Neural cell (in vitro differentiated cells): Measurements from ENCODE around the gene PRKACA. TPM values are rescaled to one million over a fixed set of nuclear protein-coding genes. Genes with fewer than 3 reads are reported as not detected.

ENCODE experiments used
- H2AFZ ChIP-seq: fragments of 200-600, 300-800 bp; sonication (generic), shearing (Covaris generic); 2 replicates; pipeline ENCODE4 v1.6.0; 2014; ENCODE audit warnings: low read depth, mild to moderate bottlenecking, antibody characterized with exemption, low read length, moderate library complexity
- H3F3A ChIP-seq: fragments of 200-600 bp; shearing (Covaris generic); 2 replicates; pipeline ENCODE4 v1.6.1; 2016; ENCODE audit warnings: mild to moderate bottlenecking, moderate library complexity, mixed read lengths, antibody characterized with exemption, low read length; ENCODE audit not compliant: insufficient read depth, poor library complexity, severe bottlenecking
- H3K27ac ChIP-seq: fragments of 200-600, 300-800 bp; sonication (generic), shearing (Covaris generic); 2 replicates; pipeline ENCODE4 v1.5.1; 2014; ENCODE audit warnings: mild to moderate bottlenecking, low read length, moderate library complexity
- H3K27me3 ChIP-seq: fragments of 300-800, 200-600 bp; sonication (generic), shearing (Covaris generic); 2 replicates; pipeline ENCODE4 v1.6.0; 2014; ENCODE audit warnings: mild to moderate bottlenecking, low read depth, low read length, moderate library complexity; ENCODE audit not compliant: insufficient read depth
- H3K36me3 ChIP-seq: fragments of 300-800, 200-600 bp; sonication (generic), shearing (Covaris generic); 2 replicates; pipeline ENCODE4 v1.5.1; 2014; ENCODE audit warnings: mild to moderate bottlenecking, antibody characterized with exemption, low read length, moderate library complexity; ENCODE audit not compliant: insufficient read depth
- H3K4me2 ChIP-seq: fragments of 300-800, 200-600 bp; sonication (generic), shearing (Covaris generic); 2 replicates; pipeline ENCODE4 v1.6.0; 2014; ENCODE audit warnings: mild to moderate bottlenecking, low read length
- H3K4me3 ChIP-seq: fragments of 300-800, 200-600 bp; sonication (generic), shearing (Covaris generic); 2 replicates; pipeline ENCODE4 v1.5.1; 2014; ENCODE audit warnings: mild to moderate bottlenecking, low read length, moderate library complexity
- H3K79me2 ChIP-seq: fragments of 200-600 bp; shearing (Covaris generic); replicated peaks from 2 replicates; pipeline ENCODE4 v1.6.0; 2014; ENCODE audit warnings: mild to moderate bottlenecking, low read length, moderate library complexity; ENCODE audit not compliant: insufficient read depth
- H3K9ac ChIP-seq: fragments of 300-800, 200-600 bp; sonication (generic), shearing (Covaris generic); 2 replicates; pipeline ENCODE4 v1.6.1; 2016; ENCODE audit warnings: mild to moderate bottlenecking, low read length, mixed read lengths
- H3K9me2 ChIP-seq: fragments of 200-600 bp; shearing (Covaris generic); 2 replicates; pipeline ENCODE4 v1.6.1; 2016; ENCODE audit warnings: mild to moderate bottlenecking, low read length, mixed read lengths; ENCODE audit not compliant: insufficient read depth
- H3K9me3 ChIP-seq: fragments of 200-600, 300-800 bp; sonication (generic), shearing (Covaris generic); 2 replicates; pipeline ENCODE4 v1.6.1; 2016; ENCODE audit warnings: mild to moderate bottlenecking, mixed run types, low read length, moderate library complexity, mixed read lengths
- H4K20me1 ChIP-seq: fragments of 200-600 bp; shearing (Covaris generic); 2 replicates; pipeline ENCODE4 v1.6.1; 2016; ENCODE audit warnings: mild to moderate bottlenecking, mixed run types; ENCODE audit not compliant: insufficient read depth
- CTCF ChIP-seq: fragments of 450-650 bp; IDR thresholded peaks from 2 replicates; pipeline ENCODE4 v1.5.1; 2014; ENCODE audit warnings: antibody characterized with exemption, mild to moderate bottlenecking, moderate library complexity; ENCODE audit not compliant: poor library complexity, severe bottlenecking
- EP300 ChIP-seq: fragments of 450-650 bp; conservative IDR thresholded peaks from 2 replicates; pipeline ENCODE4 v1.6.1; 2014; ENCODE audit warnings: antibody characterized with exemption, mild to moderate bottlenecking, moderate library complexity; ENCODE audit not compliant: poor library complexity, severe bottlenecking
- EZH2 ChIP-seq: fragments of 200-600, 300-800 bp; shearing (Covaris generic), sonication (generic); IDR thresholded peaks from 2 replicates; pipeline ENCODE4 v1.6.1; 2014; ENCODE audit warnings: antibody characterized with exemption, low read length, borderline replicate concordance, mild to moderate bottlenecking; ENCODE audit not compliant: insufficient read depth, poor library complexity, severe bottlenecking
- MXI1 ChIP-seq: fragments of 450-650 bp; conservative IDR thresholded peaks from 2 replicates; pipeline ENCODE4 v1.6.1; 2014; ENCODE audit warnings: antibody characterized with exemption, mild to moderate bottlenecking; ENCODE audit not compliant: poor library complexity, severe bottlenecking
- POLR2AphosphoS5 ChIP-seq: IDR thresholded peaks from 2 replicates; pipeline ENCODE4 v1.6.1; 2012
- RAD21 ChIP-seq: fragments of 450-650 bp; conservative IDR thresholded peaks from 2 replicates; pipeline ENCODE4 v1.6.1; 2014; ENCODE audit warnings: antibody characterized with exemption, mild to moderate bottlenecking, moderate library complexity
- REST ChIP-seq: IDR thresholded peaks from 2 replicates; pipeline ENCODE4 v1.6.1; 2012; ENCODE audit warnings: borderline replicate concordance
- SMC3 ChIP-seq: fragments of 450-650 bp; conservative IDR thresholded peaks from 2 replicates; pipeline ENCODE4 v1.6.1; 2014; ENCODE audit warnings: antibody characterized with exemption, mild to moderate bottlenecking, moderate library complexity; ENCODE audit not compliant: poor library complexity
- TAF1 ChIP-seq: IDR thresholded peaks from 2 replicates; pipeline ENCODE4 v1.6.1; 2012; ENCODE audit warnings: low read depth
- polyA plus RNA-seq: library from polyadenylated mRNA; depleted of rRNA; stranded (reverse); fragments of >200 nt; gene quantifications from 2 replicates; pipeline ENCODE4 v1.2.3, GENCODE V29; 2014

PRKACA gene
- polyA plus RNA-seq, 1 donor from 2014 or later = 11.7 TPM

GRCh38 chr19:14110650-14111049, 6.9 kb downstream of the PRKACA start:
- H2AFZ ChIP-seq = no peak overlapping the region
- H3K27me3 ChIP-seq = no peaks in the 10 kb centered on the region
- H3K9me3 ChIP-seq = no peaks in the 10 kb centered on the region
- H3K79me2 ChIP-seq = peaks cover 14% of the 10 kb centered on the region
- no peak overlapping the region for H3K9ac ChIP-seq
- no peak overlapping the region for H3K27ac ChIP-seq
- no peak overlapping the region for H3K4me2 ChIP-seq
- no peaks in the 10 kb centered on the region for H3K9me2 ChIP-seq
- TF ChIP-seq EP300 (no peak), CTCF (no peak), POLR2AphosphoS5 (no peak), SMC3 (no peak), REST (no peak), TAF1 (no peak), RAD21 (no peak), EZH2 (no peak), MXI1 (no peak)
- H4K20me1 ChIP-seq = no peaks in the 10 kb centered on the region
- no peaks in the 10 kb centered on the region for H3F3A ChIP-seq
- H3K36me3 ChIP-seq = no peaks in the 10 kb centered on the region
- no peak overlapping the region for H3K4me3 ChIP-seq

- Histone ChIP-seq H3K9me3 (no peaks in the 10 kb centered on the region), H4K20me1 (no peaks in the 10 kb centered on the region), H3K9me2 (no peaks in the 10 kb centered on the region), H3K4me2 (no peak overlapping the region), H3K36me3 (no peaks in the 10 kb centered on the region), H2AFZ (no peak overlapping the region), H3F3A (no peaks in the 10 kb centered on the region), H3K27me3 (no peaks in the 10 kb centered on the region), H3K9ac (no peak overlapping the region), H3K4me3 (no peak overlapping the region), H3K27ac (no peak overlapping the region), H3K79me2 (no peaks in the 10 kb centered on the region)
- TF ChIP-seq EZH2 (no peak), SMC3 (no peak), POLR2AphosphoS5 (no peak), RAD21 (no peak)
Observed at GRCh38 chr19:14107581-14108461, 9.7 kb downstream of the PRKACA start.
